Naive thymus-derived CD8-positive, alpha-beta T cell (primary cell): Measurements from ENCODE around the gene TNNT1. TPM values are rescaled to one million over a fixed set of nuclear protein-coding genes. Genes with fewer than 3 reads are reported as not detected.
A peak's percentile ranks its signal among the peaks of the same experiment; 100 is the strongest.
"Not testable (repeated sequence)": the region's sequence is repeated elsewhere in the genome, so short reads cannot be mapped to it uniquely, and the experiment has no call there.

Experiments used
- ATAC-seq, 2 donors: fragments of 150-1000 bp; cut with Tn5 transposase in 1 of 2; sonication (Bioruptor Pico), chemical (Tn5 transposase) in 1 of 2; 1 replicate in 1 of 2; 2 replicates in 1 of 2; pipeline ENCODE4 v1.10.0; 2021; ENCODE audit warnings: mild to moderate bottlenecking in 2 of 2, moderate library complexity in 2 of 2
- POLR2A ChIA-PET: fragments of 350-600 bp; sonication (Branson Sonifier 250); formaldehyde crosslinking; loops from one replicate; lab custom pipeline; 2021; ENCODE audit warnings: antibody characterized with exemption; lab: Charles Lee
- DNase-seq, 10 donors: peaks; one replicate each; pipeline versions ENCODE4 v3.0.0 to v3.0.0-alpha.2; 2020 to 2022
- H3K27ac Mint-ChIP-seq, 10 donors: one replicate each; pipeline ENCODE4 v1.8.0; 2020 to 2022; ENCODE audit warnings: mild to moderate bottlenecking in 10 of 10, mixed read lengths in 10 of 10, moderate library complexity in 4 of 10, inconsistent platforms in 1 of 10
- H3K27me3 Mint-ChIP-seq, 5 donors: one replicate each; pipeline ENCODE4 v1.8.0; 2021 to 2022; ENCODE audit warnings: mixed read lengths in 5 of 5
- H3K36me3 Mint-ChIP-seq, 3 donors: one replicate each; pipeline ENCODE4 v1.8.0; 2020 to 2022; ENCODE audit warnings: mixed read lengths in 3 of 3, mild to moderate bottlenecking in 2 of 3, inconsistent platforms in 1 of 3
- H3K4me1 Mint-ChIP-seq, 4 donors: one replicate each; pipeline ENCODE4 v1.8.0; 2021 to 2022; ENCODE audit warnings: mixed read lengths in 4 of 4
- H3K4me3 Mint-ChIP-seq, 10 donors: one replicate each; pipeline ENCODE4 v1.8.0; 2020 to 2022; ENCODE audit warnings: mild to moderate bottlenecking in 10 of 10, mixed read lengths in 10 of 10, moderate library complexity in 6 of 10, inconsistent platforms in 1 of 10
- H3K9me3 Mint-ChIP-seq, 9 donors: one replicate each; pipeline ENCODE4 v1.8.0; 2020 to 2022; ENCODE audit warnings: mixed read lengths in 9 of 9, mild to moderate bottlenecking in 3 of 9, inconsistent platforms in 1 of 9, moderate library complexity in 1 of 9
- polyA plus RNA-seq, 3 donors: library from polyadenylated mRNA; unstranded; fragments of 300-500 nt; fragmentation: Illumina TruSeq; gene quantifications; one replicate each; pipeline ENCODE4 v1.2.3, GENCODE V29; 2021
- total RNA-seq, 8 experiments: library from RNA in 2 of 8; stranded (reverse) in 2 of 8; gene quantifications; one replicate each; pipeline ENCODE4 v1.2.3 and lab custom pipeline; 2021 to 2026

The TNNT1 gene
- total and polyA plus RNA-seq, 5 experiments from 2014 or later = not detected

DNA sequence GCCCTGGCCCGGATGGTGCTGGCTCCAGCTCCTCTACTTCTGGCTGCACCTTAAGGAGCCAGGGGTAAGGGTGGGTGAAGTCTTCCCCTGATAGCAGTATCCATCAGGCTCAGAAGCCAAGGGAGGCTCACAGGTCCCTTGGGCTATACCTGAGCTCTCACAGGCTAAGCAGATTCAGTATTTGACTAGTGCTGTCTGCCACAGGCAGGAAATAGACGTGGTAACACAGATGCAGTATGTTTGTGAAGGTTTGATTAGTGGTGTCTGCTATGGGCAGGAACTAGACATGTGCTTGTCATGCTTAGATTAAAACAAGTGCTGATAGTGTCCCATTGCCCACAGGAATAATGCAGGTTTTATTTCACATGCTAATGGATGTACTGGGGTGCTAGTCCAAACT, 27.1 kb upstream of the TNNT1 start:
- Mint-ChIP-seq H3K27ac (peak overlapping the region in 3 of 10 donors; percentile 5 to 71 (median 27)), H3K4me3 (no peak overlapping the region), H3K4me1 (peaks cover 21 to 59% (median 33%) of the 10 kb centered on the region in 4 donors), H3K27me3 (peaks cover 36 to 94% (median 55%) of the 10 kb centered on the region in 5 donors), H3K9me3 (peaks cover 0 to 11% (median 0%) of the 10 kb centered on the region in 9 donors), H3K36me3 (no peaks in the 10 kb centered on the region)
- ATAC-seq (no peak), DNase-seq (no peak)
- POLR2A ChIA-PET = no interaction called here

GRCh38 chr19:55175117-55175867, 26.3 kb upstream of the TNNT1 start:
- peaks cover 21 to 51% (median 31%) of the 10 kb centered on the region in 4 donors for H3K4me1 Mint-ChIP-seq
- peaks cover 41 to 94% (median 55%) of the 10 kb centered on the region in 5 donors for H3K27me3 Mint-ChIP-seq
- peaks cover 0 to 4% (median 0%) of the 10 kb centered on the region in 3 donors for H3K36me3 Mint-ChIP-seq
- no peak for ATAC-seq
- peak overlapping the region in 2 of 10 donors; percentile 24 to 73 for H3K27ac Mint-ChIP-seq
- POLR2A ChIA-PET = no interaction called here
- peak overlapping the region in 2 of 10 donors; percentile 30 to 36 for H3K4me3 Mint-ChIP-seq
- H3K9me3 Mint-ChIP-seq = peaks cover 0 to 11% (median 0%) of the 10 kb centered on the region in 9 donors
- no peak for DNase-seq

GRCh38 chr19:55174425-55175116, 25.6 kb upstream of the TNNT1 start:
- peak overlapping the region in 9 of 10 donors; percentile 29 to 70 (median 49) for H3K4me3 Mint-ChIP-seq
- H3K36me3 Mint-ChIP-seq = peaks cover 0 to 8% (median 0%) of the 10 kb centered on the region in 3 donors
- peaks cover 46 to 100% (median 60%) of the 10 kb centered on the region in 5 donors for H3K27me3 Mint-ChIP-seq
- H3K4me1 Mint-ChIP-seq = peaks cover 18 to 44% (median 26%) of the 10 kb centered on the region in 4 donors
- DNase-seq = no peak
- POLR2A ChIA-PET = no interaction called here
- peak overlapping the region in 1 of 10 donors; percentile 59 for H3K27ac Mint-ChIP-seq
- peaks cover 0 to 11% (median 0%) of the 10 kb centered on the region in 9 donors for H3K9me3 Mint-ChIP-seq
- no peak for ATAC-seq

DNA sequence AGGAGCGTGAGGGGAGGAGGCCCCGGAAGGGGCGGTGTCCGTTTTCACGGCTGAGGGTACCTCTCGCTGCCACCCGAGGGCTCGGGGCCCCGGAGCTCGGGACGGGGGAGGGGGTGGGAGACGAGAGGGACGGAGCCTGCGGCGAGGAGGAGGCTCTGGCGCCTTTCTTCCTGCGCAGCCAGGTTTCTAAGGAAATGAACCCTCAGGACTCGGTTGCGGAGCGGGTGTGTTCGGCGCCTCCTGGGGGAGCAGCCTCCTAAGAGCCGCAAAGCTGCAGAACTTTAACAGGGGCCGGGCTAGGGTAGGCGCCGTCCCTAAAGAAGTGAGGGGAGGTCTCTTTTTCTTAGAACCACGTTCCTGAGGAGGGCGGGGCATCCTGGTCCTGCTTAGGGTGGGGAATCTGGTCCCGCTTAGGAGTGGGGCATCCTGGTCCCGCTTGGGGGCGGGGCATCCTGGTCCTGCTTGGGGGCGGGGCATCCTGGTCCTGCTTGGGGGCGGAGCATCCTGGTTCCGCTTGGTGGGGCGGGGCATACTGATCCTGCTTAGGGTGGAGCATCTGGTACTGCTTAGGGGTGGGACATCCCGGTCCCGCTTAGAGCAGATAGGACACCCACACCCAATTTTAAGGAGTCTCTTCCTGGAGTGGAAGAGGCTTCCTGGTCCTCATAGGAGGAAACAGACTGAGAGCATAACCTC, 24.9 kb upstream of the TNNT1 start:
- Mint-ChIP-seq H3K4me3 (peak overlapping the region; percentile 42 to 73 (median 55)), H3K27ac (no peak overlapping the region), H3K4me1 (peaks cover 15 to 36% (median 22%) of the 10 kb centered on the region in 4 donors)

DNA sequence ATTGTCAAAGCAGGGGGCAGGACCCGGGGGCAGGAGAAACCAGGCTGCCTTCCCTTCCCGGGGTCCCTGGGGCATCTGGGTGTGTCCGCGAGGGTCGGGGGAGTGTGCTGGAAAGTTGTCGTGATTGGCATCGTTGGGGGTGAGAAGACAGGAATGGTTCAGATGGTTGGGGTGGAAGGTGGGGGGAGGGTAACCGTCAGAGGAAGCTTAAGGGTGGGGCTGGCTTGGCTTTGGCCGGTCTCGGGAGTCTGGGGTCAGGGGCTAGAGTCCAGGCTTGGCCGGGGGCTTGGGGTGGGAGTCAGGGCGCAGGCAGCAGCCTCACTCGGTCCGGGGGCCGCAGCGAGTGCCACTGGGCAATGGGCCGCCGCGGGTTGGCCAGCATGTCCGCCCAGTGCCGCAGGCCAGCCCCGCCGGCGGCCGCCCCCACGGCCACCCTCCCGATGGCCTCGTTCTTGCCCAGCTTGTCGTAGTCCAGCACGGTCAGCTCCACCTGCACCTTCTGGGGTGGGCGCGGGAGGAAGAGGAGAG, 24.2 kb upstream of the TNNT1 start:
- peaks cover 10 to 30% (median 17%) of the 10 kb centered on the region in 4 donors for H3K4me1 Mint-ChIP-seq
- H3K27me3 Mint-ChIP-seq = peaks cover 49 to 96% (median 57%) of the 10 kb centered on the region in 5 donors
- POLR2A ChIA-PET = interaction anchor here (0.7 kb wide), 1 partner anchor 1280 kb away, joined by 4 read pairs; no protein-coding TSS in a partner anchor
- H3K4me3 Mint-ChIP-seq = peak overlapping the region; percentile 15 to 87 (median 60)
- ATAC-seq (no peak), DNase-seq (no peak)
- H3K27ac Mint-ChIP-seq = peak overlapping the region in 2 of 10 donors; percentile 21 to 57
- H3K36me3 Mint-ChIP-seq = peaks cover 0 to 8% (median 0%) of the 10 kb centered on the region in 3 donors
- peaks cover 0 to 7% (median 0%) of the 10 kb centered on the region in 9 donors for H3K9me3 Mint-ChIP-seq

More for the DNA sequence above, 24.9 kb upstream of the TNNT1 start:
- ATAC-seq = peak; percentile 46 to 62
- H3K36me3 Mint-ChIP-seq = peaks cover 0 to 8% (median 0%) of the 10 kb centered on the region in 3 donors
- POLR2A ChIA-PET = interaction anchor here (0.7 kb wide), 1 partner anchor 1280 kb away, joined by 4 read pairs; no protein-coding TSS in a partner anchor
- H3K27me3 Mint-ChIP-seq = peaks cover 49 to 100% (median 63%) of the 10 kb centered on the region in 5 donors
- peaks cover 0 to 7% (median 0%) of the 10 kb centered on the region in 9 donors for H3K9me3 Mint-ChIP-seq
- peak in 2 of 10 donors; percentile 22 to 25 for DNase-seq

DNA sequence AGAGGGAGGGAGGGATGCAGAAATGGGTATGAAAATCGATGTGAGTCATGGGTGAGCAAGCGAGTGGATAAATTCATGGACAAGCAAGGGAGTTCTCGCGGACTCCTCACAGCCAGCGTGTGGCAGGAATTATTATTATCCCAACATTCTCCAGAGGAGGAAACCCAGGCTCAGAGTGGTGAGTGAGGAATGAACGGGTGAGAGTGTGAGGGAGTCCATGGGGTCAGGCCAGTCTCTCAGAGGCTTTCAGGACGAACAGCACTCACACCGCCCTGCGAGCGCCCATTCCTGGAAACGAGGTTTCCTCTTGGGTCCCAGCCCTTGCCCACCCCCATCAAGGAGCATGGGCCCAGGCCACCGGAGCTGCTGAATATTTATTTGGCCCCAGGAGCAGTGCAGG, 23.7 kb upstream of the TNNT1 start:
- H3K36me3 Mint-ChIP-seq = peaks cover 0 to 8% (median 0%) of the 10 kb centered on the region in 3 donors
- DNase-seq (no peak), ATAC-seq (no peak)
- H3K9me3 Mint-ChIP-seq = peaks cover 0 to 7% (median 0%) of the 10 kb centered on the region in 9 donors
- H3K27ac Mint-ChIP-seq = peak overlapping the region in 3 of 10 donors; percentile 21 to 57 (median 37)
- peak overlapping the region in 9 of 10 donors; percentile 19 to 87 (median 62) for H3K4me3 Mint-ChIP-seq
- POLR2A ChIA-PET = no interaction called here
- peaks cover 10 to 30% (median 16%) of the 10 kb centered on the region in 4 donors for H3K4me1 Mint-ChIP-seq
- peaks cover 52 to 94% (median 59%) of the 10 kb centered on the region in 5 donors for H3K27me3 Mint-ChIP-seq

DNA sequence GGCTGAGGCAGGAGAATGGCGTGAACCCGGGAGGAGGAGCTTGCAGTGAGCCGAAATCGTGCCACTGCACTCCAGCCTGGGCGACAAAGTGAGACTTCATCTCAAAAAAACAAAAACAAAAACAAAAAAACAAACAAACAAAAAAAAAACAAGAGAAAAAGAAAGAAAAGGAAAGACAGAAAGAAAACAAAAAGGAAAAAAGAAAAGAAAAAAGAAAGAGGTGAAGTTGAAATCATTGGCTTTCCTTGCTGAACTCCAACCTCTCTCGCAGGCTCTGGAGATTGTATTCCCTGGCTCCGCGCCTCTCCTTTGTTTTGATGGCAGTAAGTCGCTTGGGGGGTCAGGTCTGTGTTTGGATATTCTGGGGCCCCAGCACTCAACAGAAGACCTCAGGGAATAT, 23.3 kb upstream of the TNNT1 start:
- POLR2A ChIA-PET, DNase-seq, H3K27ac Mint-ChIP-seq, H3K9me3 Mint-ChIP-seq, ATAC-seq, H3K36me3 Mint-ChIP-seq: not testable (repeated sequence)
- Mint-ChIP-seq H3K4me1 (peaks cover 10 to 30% (median 16%) of the 10 kb centered on the region in 4 donors), H3K27me3 (peaks cover 52 to 94% (median 60%) of the 10 kb centered on the region in 5 donors), H3K4me3 (peak overlapping the region in 9 of 10 donors; percentile 19 to 87 (median 57))

DNA sequence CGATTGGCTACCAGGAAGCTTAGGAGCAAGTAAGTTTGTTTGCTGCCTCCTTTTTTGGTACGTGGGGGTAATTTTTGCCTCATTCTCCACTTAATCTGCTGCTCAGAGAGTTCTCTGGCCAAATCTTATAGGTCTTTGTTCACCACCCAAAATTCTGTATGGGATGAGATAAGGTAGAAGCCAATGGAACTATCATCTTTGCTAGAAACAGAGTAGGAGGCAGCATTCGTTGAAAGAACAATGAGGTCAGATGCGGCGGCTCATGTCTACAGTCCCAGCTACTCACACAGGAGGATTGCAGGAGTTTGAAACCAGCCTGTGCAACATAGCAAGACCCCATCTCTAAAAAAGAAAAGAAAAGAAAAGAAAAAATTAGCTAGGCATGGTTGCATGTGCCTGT, 22.4 kb upstream of the TNNT1 start:
- Mint-ChIP-seq H3K27ac (peak overlapping the region in 1 of 10 donors; percentile 67), H3K9me3 (peaks cover 0 to 11% (median 4%) of the 10 kb centered on the region in 9 donors), H3K36me3 (peaks cover 0 to 16% (median 5%) of the 10 kb centered on the region in 3 donors), H3K4me3 (peak overlapping the region in 4 of 10 donors; percentile 34 to 70 (median 40)), H3K27me3 (peaks cover 53 to 94% (median 60%) of the 10 kb centered on the region in 5 donors), H3K4me1 (peaks cover 17 to 39% (median 23%) of the 10 kb centered on the region in 4 donors)
- DNase-seq (no peak), ATAC-seq (no peak)
- POLR2A ChIA-PET = interaction anchor here (0.6 kb wide), 1 partner anchor 274 kb away, joined by 4 read pairs; no protein-coding TSS in a partner anchor

DNA sequence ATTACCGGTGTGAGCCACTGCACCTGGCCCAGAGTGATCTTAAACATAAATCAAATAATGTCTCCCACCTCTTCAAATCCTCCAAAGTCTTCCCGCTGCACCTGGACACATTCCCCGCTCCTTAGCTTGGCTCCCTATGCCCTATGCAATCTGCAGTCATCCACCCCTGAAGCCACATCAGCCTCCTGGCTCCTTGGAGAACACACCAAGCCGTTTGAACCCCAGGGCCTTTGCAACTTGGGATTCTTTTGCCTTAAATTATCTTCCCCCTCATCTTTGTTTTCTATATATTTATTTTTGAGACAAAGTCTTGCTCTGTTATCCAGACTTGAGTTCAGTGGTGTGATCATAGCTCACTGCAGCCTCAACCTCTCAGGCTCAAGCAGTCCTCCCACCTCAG, 20.1 kb upstream of the TNNT1 start:
- peaks cover 41 to 92% (median 59%) of the 10 kb centered on the region in 5 donors for H3K27me3 Mint-ChIP-seq
- H3K4me3 Mint-ChIP-seq = no peak overlapping the region
- peaks cover 0 to 8% (median 5%) of the 10 kb centered on the region in 9 donors for H3K9me3 Mint-ChIP-seq
- DNase-seq (no peak), ATAC-seq (no peak)
- H3K4me1 Mint-ChIP-seq = peaks cover 17 to 33% (median 23%) of the 10 kb centered on the region in 4 donors
- POLR2A ChIA-PET = no interaction called here
- H3K27ac Mint-ChIP-seq = no peak overlapping the region
- peaks cover 4 to 16% (median 5%) of the 10 kb centered on the region in 3 donors for H3K36me3 Mint-ChIP-seq

DNA sequence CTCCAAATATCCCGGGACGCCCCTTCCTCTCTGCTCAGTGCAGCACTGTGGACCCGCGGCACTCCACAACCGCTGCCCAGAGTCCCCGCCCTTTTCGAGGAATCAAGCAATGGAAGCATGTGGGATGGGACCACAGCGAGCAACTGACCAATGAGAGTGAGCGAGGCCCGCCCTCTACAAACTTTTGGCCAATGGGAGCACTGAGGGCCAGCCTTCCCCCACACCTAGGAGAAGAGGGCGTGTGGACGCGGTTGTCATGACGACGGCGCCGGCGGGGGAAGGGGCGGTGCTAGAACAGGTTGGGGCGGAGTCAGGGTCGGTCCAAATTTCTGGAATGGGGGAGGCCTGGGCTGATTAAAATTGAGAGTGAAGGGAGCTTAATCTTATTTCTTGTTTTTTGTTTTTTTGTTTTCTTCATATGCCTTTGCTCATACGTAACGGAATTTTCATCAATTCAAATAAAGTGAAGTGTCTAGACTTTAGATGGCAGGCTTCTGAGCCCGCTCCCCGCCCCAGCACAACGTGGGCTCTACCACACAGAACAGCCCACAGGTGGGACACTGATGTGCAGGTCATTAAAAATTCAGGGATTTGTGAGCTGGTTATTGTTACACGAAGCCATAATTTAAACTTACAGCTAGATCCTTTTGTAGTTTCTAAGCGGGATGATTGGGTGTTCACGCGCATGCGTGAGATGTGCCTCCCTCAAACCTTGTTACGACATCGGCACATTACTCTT, 17.7 kb upstream of the TNNT1 start, which contains the start of gene DNAAF3:
DNAAF3 (minus strand) TSS at position 84 of the 739 bp plus-strand sequence. CDS start 200 bp downstream, outside the sequence.
- peak within 1 kb of the TSS in 8 of 10 donors; percentile 19 to 92 (median 84) for H3K27ac Mint-ChIP-seq
- POLR2A ChIA-PET = interaction anchor here (0.8 kb wide), 1 partner anchor 14 kb away, joined by 4 read pairs; the partner anchor contains the start of gene SYT5
- peaks cover 0 to 7% (median 4%) of the 10 kb centered on the region in 9 donors for H3K9me3 Mint-ChIP-seq
- peaks cover 4 to 16% (median 5%) of the 10 kb centered on the region in 3 donors for H3K36me3 Mint-ChIP-seq
- peaks cover 8 to 14% (median 13%) of the 10 kb centered on the region in 4 donors for H3K4me1 Mint-ChIP-seq
- peak; percentile 63 to 81 for ATAC-seq
- H3K27me3 Mint-ChIP-seq = peaks cover 37 to 90% (median 61%) of the 10 kb centered on the region in 5 donors
- peak; percentile 31 to 78 (median 54) for DNase-seq
- H3K4me3 Mint-ChIP-seq = peak within 1 kb of the TSS; percentile 1 to 88 (median 64)
